NOMO-1 treated with DMSO at 0.1 percent for 48 hours (cell line): Measurements from ENCODE around the gene TNRC6B.
"Not testable (repeated sequence)": the region's sequence is repeated elsewhere in the genome, so short reads cannot be mapped to it uniquely, and the experiment has no call there.

ENCODE experiments used
- DNase-seq: peaks from one replicate; lab custom pipeline; 2025; ENCODE audit not compliant: unreplicated experiment; lab: John Stamatoyannopoulos, UW

TNRC6B gene

GRCh38 chr22:40279017-40279416, 101.3 kb downstream of the TNRC6B start:
- no peak for DNase-seq

GRCh38 chr22:40281717-40282116, 104.0 kb downstream of the TNRC6B start:
- no peak for DNase-seq

- no peak for DNase-seq
Measured at GRCh38 chr22:40285513-40285912, 107.8 kb downstream of the TNRC6B start.

- peak; percentile 85 for DNase-seq
Measured at GRCh38 chr22:40289991-40290459, 112.3 kb downstream of the TNRC6B start.

GRCh38 chr22:40290516-40290915, 112.8 kb downstream of the TNRC6B start:
- DNase-seq = no peak

GRCh38 chr22:40294696-40295095, 117.0 kb downstream of the TNRC6B start:
- DNase-seq = no peak

GRCh38 chr22:40300316-40300715, 122.6 kb downstream of the TNRC6B start:
- no peak for DNase-seq

- DNase-seq = no peak
Measured at GRCh38 chr22:40300884-40301672, 123.4 kb downstream of the TNRC6B start.

- no peak for DNase-seq
Measured at GRCh38 chr22:40302149-40302548, 124.4 kb downstream of the TNRC6B start.

GRCh38 chr22:40305625-40306024, 127.9 kb downstream of the TNRC6B start:
- no peak for DNase-seq

GRCh38 chr22:40308999-40309573, 131.4 kb downstream of the TNRC6B start:
- DNase-seq = no peak

GRCh38 chr22:40309631-40310030, 131.9 kb downstream of the TNRC6B start:
- no peak for DNase-seq

GRCh38 chr22:40310081-40310767, 132.5 kb downstream of the TNRC6B start:
- DNase-seq = no peak

GRCh38 chr22:40310768-40311120, 133.0 kb downstream of the TNRC6B start:
- DNase-seq = no peak

- not testable (repeated sequence) for DNase-seq
Measured at GRCh38 chr22:40311646-40312045, 133.9 kb downstream of the TNRC6B start.

GRCh38 chr22:40312050-40312449, 134.3 kb downstream of the TNRC6B start:
- DNase-seq = no peak

- peak; percentile 60 for DNase-seq
Measured at GRCh38 chr22:40313007-40313406, 135.3 kb downstream of the TNRC6B start.

- DNase-seq = peak; percentile 46
Measured at GRCh38 chr22:40314041-40314440, 136.3 kb downstream of the TNRC6B start.

- no peak for DNase-seq
Measured at GRCh38 chr22:40320687-40321086, 143.0 kb downstream of the TNRC6B start.

- DNase-seq = no peak
Measured at GRCh38 chr22:40322021-40322420, 144.3 kb downstream of the TNRC6B start.

GRCh38 chr22:40322818-40323447, 145.2 kb downstream of the TNRC6B start:
- DNase-seq = no peak
